HUDEP-2 (cell line): ENCODE results near the gene ZP4.

Source experiments
- DNase-seq, 76 experiments: peaks; one replicate each; lab custom pipeline; 2025; ENCODE audit not compliant: unreplicated experiment in 76 of 76; lab: John Stamatoyannopoulos, UW

The ZP4 gene, protein sequence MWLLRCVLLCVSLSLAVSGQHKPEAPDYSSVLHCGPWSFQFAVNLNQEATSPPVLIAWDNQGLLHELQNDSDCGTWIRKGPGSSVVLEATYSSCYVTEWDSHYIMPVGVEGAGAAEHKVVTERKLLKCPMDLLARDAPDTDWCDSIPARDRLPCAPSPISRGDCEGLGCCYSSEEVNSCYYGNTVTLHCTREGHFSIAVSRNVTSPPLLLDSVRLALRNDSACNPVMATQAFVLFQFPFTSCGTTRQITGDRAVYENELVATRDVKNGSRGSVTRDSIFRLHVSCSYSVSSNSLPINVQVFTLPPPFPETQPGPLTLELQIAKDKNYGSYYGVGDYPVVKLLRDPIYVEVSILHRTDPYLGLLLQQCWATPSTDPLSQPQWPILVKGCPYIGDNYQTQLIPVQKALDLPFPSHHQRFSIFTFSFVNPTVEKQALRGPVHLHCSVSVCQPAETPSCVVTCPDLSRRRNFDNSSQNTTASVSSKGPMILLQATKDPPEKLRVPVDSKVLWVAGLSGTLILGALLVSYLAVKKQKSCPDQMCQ

DNA sequence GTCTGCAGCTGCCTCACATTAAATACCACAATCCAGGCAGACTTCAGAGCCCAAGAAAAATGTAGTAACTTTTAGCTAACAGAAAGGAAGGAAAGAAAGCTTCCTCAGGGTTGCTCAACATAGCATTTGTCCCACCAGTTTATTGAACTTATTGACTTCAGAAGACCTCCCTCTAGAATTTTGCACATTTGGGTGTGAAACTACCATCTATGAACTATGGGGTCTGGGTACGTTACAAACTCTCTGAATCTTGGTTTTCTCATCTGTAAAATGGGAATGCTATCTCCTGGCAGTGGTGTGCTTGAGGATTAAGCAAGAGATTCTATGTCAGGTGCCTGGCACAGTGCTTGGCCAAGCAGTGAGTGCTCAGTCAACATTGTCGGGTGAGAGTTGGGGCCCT is at the start of gene ZP4:
TSS of gene ZP4 (minus strand) at position 101 of the 400 bp plus-strand sequence. CDS start 287 bp downstream, outside the sequence.
- DNase-seq, result no peak

DNA sequence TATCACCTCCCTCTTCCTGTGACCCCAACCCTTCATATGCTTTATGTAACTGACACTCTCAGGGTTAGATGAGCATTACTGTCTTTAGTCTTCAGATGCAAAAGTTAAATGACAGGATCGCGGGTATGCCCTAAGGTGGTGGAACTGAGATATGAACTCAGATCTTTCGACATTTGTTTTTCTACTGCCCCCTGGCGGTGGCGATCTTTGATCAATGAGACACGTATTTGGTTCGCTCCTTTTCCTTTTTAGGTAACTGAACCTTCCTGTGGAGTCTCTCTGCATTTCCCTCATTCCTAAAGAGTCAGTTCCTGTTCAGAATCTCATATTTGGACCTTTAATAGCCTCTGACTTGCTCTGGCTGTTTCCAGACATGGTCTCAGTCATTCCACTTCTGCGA is 47.8 kb upstream of the ZP4 start:
- peak in 11 of 76 experiments; percentile 3 to 40 (median 10) for DNase-seq

DNA sequence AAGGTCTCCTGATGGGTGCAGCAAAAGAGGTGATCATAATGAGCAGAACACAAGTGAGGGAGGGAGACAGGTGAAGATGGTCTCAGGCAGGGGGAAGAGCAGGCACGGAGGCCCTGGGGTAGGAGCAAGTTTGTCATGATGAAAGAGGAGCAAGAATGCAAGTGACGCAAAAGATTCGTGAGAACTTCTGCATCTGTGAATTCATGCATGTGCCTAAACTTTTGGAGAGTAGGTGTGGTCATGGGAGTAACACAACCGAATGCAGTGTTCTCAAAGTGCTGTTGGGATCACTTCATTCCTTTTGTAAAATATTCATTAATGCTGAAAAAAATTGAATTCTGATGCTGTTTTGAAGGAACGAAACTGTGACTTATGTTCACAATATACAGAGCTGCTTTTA is 47.3 kb upstream of the ZP4 start:
- no peak for DNase-seq

DNA sequence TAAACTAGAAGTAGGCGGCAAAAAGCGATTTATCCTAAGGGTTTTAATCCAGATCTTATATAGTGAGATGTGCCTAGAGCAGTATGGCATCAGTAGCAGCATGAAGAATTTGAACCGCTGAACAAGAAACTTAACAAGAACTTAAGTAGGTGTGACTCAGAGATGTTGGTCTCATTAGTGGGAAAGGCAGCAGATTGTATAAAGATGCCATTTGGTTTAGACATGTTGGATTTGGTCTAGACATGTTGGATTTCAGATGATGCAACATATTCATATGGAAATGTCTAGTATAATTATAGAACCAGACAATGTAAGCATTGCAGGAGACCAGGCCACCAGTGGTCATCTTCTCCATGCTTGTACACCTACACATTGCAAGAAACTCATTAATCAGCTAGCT is 42.1 kb upstream of the ZP4 start:
- DNase-seq, result no peak

DNA sequence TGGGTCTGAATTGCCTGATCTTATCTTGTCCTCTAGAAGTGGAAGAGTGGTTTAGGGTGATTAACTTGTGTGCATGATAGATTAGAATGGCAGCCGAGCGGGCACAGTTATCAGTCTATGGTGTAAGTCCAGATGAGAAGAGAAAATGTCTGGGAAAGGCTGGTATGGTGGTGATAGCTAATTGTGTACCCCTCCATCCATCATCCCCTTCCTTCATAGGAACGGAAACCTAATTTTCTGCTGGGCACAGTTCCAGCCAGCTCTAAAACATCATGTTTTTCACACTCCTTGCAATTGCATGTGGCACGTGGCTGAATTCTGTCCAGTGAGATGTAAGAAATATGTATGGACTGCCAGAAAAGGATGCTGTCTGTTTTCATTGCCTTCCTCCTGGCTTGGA is 40.9 kb upstream of the ZP4 start:
- peak in 58 of 76 experiments; percentile 3 to 94 (median 42) for DNase-seq

DNA sequence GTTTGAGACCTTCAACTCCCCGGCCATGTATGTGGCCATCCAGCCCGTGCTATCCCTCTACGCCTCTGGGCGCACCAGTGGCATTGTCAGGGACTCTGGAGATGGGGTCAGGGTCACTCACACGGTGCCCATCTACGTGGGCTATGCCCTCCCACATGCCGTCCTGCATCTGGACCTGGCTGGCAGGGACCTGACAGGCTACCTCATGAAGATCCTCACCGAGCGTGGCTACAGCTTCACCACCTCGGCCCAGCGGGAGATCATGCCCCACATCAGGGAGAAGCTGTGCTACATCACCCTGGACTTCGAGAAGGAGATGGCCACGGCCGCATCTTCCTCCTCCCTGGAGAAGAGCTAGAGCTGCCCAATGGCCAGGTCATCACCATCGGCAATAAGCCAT is 36.5 kb upstream of the ZP4 start:
- no peak for DNase-seq

DNA sequence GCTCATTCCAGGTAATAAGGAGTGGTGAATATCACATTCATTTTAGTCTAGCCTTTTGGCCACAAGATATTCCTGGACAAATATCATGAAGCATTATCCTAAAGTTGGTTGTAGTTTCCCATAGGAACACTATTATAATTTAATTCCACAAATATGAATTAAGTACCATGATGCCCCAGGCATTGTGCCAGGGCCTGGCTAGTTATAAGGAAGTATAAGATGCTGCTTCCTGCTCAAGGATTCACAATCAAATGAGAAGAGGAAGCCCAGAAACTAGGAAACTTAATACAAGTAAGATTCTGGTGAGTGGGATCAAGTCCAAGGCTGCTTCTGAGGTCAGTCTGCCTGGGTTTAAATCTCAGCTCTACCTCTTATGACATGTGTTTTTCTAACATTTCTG is 30.6 kb upstream of the ZP4 start:
- DNase-seq, result no peak

DNA sequence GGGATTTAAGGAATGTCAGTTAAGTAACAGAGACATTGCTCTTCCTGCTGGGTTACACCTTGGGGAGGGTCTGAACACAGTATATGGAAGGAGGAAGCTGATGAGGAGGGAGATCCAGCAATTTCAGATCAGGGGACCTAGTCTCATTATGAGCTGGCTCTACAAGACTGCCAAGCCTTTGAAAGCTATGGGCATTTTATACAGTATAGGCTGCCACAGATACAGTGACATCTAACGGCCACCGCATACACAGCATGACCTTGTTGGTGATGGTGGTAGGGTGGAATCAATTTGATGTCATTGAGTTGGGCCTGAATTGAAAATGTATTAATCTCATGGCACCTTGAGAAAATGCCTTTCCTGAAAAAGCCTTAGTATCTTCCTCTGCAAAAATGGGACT is 22.6 kb upstream of the ZP4 start:
- no peak for DNase-seq

DNA sequence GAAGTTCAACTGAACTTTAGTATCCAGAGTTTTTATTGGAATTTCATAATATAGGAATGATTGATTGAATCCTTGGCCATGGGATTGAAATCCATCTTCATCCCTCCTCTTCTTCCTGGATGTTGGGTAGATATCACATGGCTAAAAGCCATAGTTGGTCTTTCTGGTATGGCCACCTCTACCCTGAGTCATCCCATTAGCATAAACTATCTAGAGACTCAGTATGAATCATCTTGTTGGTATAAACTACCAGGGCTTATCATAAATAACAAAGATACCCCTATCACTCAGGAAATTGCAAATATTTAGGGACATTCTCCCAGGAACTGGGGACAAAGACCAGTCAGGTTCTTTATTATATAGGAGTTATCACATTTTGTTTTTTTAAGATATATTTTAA is 21.2 kb upstream of the ZP4 start:
- no peak for DNase-seq

DNA sequence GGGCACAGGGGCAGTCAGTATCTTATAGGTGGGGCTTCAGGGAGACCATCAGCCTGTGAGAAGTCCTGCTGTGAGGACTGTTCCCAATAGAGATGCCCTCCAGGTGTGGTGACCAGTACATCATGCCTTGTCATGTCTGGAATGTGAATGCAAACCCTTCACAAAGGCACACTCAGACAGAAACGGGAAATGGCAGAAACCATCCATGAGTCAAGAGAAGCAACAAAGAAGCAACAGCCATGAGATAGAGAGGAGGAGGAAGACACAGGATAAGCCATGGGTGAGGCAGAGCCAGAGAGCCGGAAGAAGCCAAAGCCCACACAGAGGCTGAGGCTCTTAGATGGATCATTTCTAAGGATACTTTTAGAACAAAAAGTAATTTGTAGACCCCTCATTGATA is 20.1 kb upstream of the ZP4 start:
- no peak for DNase-seq

DNA sequence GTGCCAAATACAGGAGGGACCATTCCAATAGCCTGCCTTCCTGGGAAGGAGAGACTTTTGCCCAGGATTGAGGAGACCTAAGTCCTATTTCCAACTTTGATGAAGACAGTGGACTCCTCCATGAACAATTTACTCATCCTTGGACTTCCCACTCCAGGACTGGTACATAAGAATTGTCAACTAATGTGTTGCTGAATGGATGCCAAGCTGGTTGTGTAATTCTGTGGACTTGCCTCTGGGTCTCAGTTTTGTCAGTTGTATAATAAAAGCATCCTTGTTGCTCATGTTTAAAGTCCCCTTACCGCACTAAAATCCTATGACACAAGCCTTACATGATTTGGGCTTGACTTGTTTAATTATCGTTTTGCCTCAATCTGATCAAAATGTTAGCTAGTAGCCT is 13.2 kb upstream of the ZP4 start:
- no peak for DNase-seq

DNA sequence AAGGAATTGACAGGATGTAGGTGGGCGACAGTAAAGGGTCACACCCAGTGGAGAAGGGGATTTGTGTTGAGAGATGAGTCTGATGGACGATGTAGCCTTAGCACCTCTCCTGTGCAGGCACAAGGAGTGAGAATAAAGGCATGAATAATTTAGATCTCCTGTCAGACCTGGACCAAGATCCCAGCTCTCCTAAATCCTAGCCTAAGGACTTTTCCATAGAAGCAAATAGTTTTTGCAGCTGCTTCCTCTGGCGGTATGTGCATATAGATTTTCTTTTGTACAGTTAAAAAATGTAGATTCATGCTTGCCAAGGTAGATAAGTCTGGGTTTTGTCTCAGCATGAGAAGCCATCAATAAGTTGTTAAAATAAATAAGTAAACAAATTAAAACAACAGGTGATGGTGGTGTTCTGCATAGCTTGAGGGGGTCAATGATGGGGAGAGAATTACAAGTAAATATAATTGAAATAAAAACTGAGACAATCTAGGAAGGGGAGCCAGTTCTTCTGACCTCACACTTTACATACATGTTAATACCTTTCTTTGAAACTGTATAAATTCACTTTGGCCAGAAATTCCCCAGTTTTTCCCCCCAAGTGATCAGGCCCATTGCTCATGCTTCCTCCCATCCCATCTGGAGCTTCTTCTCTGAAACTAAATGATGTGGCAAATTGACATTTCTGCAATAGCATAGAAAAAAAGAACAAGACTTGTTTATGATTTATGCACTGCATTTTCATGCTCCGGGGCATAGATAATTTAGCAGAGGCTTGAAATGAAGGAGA is 12.4 kb upstream of the ZP4 start:
- DNase-seq, result no peak

DNA sequence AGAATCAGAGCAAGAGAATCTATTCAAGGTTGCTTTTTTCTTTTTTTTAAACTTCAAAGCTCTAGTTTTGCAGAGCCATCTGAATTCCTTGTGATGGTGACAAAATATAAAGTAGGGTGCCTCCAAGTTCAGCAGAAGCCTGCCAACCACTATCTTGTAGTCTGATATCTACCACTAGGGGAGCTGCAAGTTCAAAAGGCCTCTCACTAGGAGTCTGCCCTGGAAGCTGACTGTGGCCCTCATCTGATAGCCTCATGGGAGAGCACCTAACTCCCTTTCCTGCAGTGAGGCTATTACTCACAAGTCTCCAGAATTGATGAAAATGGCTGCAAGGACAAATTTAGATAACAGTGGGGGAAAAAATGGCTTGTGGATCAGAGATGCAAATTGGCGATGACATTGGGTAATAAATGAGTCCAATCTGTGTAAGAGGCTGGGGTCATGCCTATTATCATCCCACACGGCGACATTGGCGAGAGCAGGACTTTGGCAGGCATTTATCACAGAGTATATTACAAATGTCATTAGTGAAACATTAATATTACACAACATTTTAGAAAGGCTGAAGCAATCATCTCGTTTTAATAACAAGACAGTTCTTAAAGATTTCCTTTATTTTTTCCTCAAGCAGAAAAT is 10.7 kb upstream of the ZP4 start:
- peak in 15 of 76 experiments; percentile 0 to 67 (median 9) for DNase-seq

DNA sequence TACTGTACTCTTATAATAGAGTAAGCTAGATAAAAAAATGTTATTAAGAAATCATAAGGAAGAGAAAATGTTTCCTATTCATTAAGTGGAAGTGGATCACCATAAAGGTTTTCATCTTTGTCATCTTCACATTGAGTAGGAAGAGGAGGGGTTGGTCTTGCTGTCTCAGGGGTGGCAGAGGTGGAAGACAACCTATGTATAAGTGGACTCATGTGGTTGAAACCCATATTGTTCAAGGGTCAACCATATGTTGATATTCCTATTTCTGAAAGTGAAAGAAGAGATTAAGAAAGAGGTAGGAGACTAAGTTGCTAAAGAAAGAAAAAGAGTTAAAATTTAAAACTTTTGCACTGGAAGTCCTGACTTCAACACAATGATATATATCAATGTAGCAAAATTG is 4.9 kb upstream of the ZP4 start:
- no peak for DNase-seq

DNA sequence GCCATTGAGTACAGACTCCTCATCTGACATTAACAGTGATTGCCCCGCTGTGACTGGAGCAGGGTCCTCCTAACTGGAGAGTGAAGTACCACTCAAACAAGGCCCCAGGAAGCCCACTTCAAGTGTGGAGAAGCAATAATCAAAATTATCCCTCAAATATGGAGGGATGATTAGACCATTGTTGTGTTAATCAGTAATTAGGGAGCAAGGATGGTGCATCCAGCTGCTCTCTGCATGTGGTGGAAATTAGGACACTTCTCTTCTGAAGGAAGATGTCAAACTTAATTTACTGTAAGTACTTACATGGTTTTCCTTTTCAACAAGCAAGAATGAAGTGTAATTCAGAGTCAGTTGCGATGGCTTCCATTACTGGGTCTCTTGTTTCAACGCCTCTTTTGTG is 3.4 kb upstream of the ZP4 start:
- peak in 1 of 76 experiments; percentile 1 for DNase-seq

DNA sequence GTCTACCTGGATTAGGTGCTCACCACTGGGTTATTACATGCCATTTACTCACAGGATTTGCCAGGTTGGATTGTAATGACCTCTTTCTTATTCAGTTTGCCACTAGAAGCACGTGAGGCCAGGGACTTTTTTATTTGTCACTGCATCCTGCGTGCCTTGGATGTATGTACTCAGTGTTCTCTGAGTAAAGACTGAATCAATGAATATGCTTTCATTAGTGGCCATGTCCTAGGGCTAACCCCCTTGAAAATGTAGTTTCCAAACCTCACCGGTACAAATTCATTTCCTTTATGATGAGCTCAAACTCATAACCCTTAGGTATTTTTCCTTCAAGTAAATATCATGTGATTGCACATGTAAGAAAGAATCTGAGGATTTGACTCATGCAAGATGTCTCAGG is 1.3 kb upstream of the ZP4 start:
- DNase-seq, result no peak

DNA sequence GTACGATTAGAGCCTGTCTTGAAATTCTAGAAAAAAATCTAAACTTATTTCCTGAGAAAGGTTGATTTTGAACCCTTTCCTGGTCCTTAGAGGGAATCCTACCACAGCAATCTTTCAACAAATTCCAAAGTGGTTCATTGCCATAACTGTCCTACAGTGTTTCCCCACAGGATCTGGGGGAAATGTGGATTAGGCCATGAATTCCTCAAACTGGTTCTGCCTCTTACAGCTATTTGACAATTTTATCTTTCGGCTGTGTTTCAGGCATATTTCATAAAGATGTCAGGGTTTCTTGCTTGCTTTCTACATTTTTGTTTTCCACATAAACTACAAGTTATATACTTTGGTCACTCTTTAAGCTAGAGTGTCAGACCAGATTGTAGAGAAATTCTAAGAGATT is 544 bp upstream of the ZP4 start:
- no peak for DNase-seq

DNA sequence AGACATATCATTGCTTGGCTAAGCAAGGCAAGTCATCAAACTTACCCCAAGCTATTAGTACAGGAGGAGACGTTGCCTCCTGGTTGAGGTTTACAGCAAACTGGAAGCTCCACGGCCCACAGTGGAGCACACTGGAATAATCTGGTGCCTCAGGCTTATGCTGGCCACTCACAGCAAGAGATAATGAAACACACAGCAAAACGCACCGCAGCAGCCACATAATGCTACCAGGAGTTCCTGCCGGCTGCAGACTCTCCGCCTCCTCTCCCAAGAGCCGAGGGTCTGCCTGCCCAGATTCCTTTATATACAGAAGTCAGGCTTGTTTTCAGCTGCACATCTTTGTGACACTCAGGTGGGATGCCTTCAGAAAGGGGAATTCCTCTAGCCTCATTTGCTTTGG is 306 bp downstream of the ZP4 start:
- no peak for DNase-seq

DNA sequence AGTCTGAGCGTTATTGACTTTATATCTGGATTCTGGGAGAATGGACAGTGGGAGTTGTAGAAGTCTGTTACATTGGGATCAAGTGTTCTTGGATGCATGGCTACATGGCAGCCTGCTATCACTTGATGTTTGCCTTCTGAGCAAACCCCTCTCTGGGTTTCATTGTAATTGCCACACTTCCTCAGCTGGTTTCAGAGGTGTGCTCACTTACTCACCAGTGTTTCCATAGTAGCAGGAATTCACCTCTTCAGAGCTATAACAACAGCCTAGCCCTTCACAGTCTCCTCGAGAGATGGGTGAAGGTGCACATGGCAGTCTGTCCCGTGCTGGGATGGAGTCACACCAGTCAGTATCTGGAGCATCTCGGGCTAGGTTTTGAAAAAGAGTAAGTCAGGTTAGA is 2.6 kb downstream of the ZP4 start:
- no peak for DNase-seq

DNA sequence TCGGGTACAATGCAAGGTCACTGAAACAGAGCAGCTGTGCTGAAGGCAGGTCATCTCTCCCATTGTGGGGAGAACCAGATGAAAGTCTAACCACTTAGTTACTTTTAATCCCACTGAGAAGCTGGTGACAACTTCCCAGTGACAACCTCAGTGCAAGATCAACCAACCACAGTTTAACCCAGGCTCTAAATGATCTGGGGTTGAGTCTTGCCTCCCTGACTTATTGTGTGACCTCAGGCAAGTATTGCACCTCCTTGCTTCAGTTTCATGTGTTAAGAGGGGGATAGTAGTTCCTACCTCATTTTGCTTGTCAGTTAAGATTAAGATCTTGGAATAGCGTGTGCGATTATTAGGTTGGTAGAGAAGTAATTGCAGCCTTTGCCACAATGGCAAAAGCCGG is 3.2 kb downstream of the ZP4 start:
- no peak for DNase-seq

DNA sequence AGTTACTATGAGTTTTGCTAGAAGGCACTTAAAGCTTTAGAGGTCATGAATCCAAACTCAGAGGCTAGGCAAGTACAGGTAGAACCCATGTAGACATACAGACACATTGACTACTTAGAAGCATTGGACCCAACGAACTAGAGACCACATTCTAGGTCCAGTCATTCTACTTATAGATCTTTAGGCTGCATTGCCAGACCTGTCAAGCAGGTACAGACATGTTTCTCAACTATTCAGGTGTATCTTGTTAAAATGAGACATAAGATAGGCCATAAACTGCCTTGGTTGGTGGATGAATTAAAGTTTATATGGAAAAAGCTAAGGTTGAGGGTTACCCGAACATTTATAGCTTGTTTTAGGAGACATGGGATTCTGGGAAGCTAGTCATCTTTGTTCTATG is 6.5 kb downstream of the ZP4 start:
- no peak for DNase-seq
